GM10266 (cell line): ENCODE data around the gene PML.

ENCODE experiments used
- DNase-seq: peaks from one replicate; pipeline ENCODE4 v3.0.0; 2012; ENCODE audit errors: extremely low spot score
- TF ChIP-seq, protein P1 (sequence below): IDR thresholded peaks from 2 replicates; pipeline ENCODE4 v1.5.1; 2012; ENCODE audit warnings: mild to moderate bottlenecking, low read depth; ENCODE audit not compliant: control insufficient read depth, insufficient read depth; ENCODE audit errors: missing control alignments

Gene PML

GRCh38 chr15:73949496-73949895 is 45.0 kb upstream of the PML start:
- TF ChIP-seq, protein P1, sequence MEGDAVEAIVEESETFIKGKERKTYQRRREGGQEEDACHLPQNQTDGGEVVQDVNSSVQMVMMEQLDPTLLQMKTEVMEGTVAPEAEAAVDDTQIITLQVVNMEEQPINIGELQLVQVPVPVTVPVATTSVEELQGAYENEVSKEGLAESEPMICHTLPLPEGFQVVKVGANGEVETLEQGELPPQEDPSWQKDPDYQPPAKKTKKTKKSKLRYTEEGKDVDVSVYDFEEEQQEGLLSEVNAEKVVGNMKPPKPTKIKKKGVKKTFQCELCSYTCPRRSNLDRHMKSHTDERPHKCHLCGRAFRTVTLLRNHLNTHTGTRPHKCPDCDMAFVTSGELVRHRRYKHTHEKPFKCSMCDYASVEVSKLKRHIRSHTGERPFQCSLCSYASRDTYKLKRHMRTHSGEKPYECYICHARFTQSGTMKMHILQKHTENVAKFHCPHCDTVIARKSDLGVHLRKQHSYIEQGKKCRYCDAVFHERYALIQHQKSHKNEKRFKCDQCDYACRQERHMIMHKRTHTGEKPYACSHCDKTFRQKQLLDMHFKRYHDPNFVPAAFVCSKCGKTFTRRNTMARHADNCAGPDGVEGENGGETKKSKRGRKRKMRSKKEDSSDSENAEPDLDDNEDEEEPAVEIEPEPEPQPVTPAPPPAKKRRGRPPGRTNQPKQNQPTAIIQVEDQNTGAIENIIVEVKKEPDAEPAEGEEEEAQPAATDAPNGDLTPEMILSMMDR = no peak
- no peak for DNase-seq

DNA sequence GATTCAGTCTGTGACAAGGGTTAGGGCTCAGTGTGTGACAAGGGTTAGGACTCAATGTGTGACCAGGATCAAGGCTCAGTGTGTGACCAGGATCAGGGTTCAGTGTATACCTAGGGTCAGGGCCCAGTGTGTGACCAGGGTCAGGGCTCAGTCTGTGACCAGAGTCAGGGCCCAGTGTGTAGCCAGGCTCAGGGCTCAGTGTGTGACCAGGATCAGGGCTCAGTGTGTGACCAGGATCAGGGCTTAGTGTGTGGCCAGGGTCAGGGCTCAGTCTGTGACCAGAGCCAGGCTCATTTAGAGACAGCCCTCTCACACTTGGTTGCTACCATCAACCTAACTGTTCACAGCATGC is 44.1 kb upstream of the PML start:
- TF ChIP-seq, protein P1 = no peak
- DNase-seq = no peak

- TF ChIP-seq, protein P1 = peak; percentile 68
- peak; percentile 68 for DNase-seq
Measured at GRCh38 chr15:73950831-73951561, 43.5 kb upstream of the PML start.

- TF ChIP-seq, protein P1 = no peak
- DNase-seq = no peak
Measured at GRCh38 chr15:73951601-73952000, 42.9 kb upstream of the PML start.

DNA sequence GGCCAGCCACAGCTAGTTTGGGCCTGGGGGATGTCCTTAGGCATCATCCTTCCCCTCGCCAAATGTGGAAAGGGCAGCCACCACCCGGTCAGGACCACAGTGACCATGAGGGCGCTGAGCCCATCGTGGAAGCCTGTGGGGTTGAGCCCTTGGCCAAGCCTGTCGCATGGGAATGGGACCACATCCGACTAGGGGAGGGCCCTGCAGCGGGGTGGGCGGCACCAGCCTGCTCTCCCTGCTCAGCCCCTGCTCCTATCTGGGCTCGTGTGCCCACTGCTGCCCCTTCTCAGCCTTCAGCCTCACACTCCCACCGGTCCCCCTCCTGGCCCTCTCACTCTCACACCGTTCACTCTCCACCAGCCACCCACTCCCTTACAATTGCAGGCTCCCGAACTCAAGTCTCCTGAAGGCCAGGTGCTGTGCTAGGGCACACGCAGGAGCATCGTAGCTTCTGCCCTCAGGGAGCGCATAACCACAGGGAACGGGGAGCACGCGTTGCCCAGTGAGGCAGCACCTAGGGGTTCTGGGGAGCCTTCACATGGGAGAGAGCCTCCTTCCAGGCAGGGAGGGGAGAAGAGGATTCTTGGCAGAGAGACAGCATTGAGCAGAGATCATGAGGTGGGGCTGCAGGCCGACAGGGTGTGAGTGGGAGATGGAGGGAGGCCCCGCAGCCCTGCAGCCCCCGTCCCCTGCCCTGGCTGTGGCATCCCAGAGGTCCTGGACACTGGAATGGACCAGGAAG is 42.2 kb upstream of the PML start:
- TF ChIP-seq, protein P1 = no peak
- DNase-seq = no peak

DNA sequence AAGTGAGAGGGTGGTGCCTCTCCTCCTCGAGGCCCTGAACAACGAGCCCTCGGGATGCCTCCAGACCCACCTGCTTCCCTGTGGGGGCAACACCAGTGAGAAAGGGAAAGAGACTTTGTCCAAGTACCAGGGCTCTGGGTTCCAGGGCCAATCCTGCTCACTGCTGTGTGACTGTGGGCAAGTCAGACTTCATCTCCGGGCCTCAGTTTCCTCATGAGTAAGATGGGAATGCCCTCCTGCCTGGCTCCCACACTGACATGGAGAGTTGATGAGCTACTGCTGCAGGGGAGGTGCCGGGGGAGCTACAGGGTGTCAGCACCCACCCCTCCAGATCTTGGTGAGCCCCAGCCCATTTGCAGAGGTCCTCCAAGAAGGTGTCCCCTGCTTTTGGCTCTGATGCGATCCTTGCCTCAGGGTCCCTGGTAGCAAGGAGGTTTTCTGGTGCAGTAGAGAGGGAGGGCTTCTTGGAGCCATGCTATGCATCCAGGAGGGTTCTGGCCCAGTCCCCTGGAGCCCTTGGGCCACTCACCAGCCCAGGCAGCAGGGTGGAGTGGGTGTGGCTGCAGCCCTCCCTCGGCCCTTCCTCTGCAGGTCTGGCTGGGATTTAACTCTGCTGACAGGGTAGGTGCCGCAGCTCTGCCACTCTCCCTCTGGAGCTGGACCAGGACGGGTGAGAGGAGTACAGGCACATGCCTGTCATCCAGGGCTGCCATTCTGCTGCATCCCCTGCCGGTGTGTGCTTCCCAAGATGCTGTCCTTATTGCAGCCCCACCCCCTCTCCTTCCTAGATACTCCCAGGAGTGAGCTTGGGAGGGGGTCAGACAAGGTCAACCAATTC is 41.4 kb upstream of the PML start:
- TF ChIP-seq, protein P1 = no peak
- DNase-seq = no peak
